HepG2 (cell line): ENCODE measurements around the gene CELF4. TPM values are rescaled to one million over a fixed set of nuclear protein-coding genes. Genes with fewer than 3 reads are reported as not detected.

Source experiments
- DBP ChIP-seq: sonication (generic); formaldehyde crosslinking; IDR thresholded peaks from 2 replicates; pipeline ENCODE4 v1.4.0; 2020; ENCODE audit warnings: missing genetic modification reagents; ENCODE audit errors: not compliant biosample characterization
- MIXL1 ChIP-seq: IDR thresholded peaks from 2 replicates; pipeline ENCODE4 v1.6.1; 2016
- MXI1 ChIP-seq: IDR thresholded peaks from 3 replicates; pipeline ENCODE4 v1.6.1; 2012; ENCODE audit warnings: low read depth, low read length, inconsistent platforms, borderline replicate concordance
- MYC ChIP-seq: sonication (generic); formaldehyde crosslinking; IDR thresholded peaks from 2 replicates; pipeline ENCODE4 v1.9.0; 2021; ENCODE audit warnings: missing genetic modification reagents, borderline replicate concordance
- PBX3 ChIP-seq: sonication (generic); formaldehyde crosslinking; IDR thresholded peaks from 2 replicates; pipeline ENCODE4 v1.8.1; 2023; ENCODE audit warnings: missing genetic modification reagents, inconsistent platforms, borderline replicate concordance
- PPARG ChIP-seq: conservative IDR thresholded peaks from 2 replicates; pipeline ENCODE4 v1.6.1; 2016; ENCODE audit warnings: missing biosample characterization, missing genetic modification reagents
- SP2 ChIP-seq: sonication (generic); formaldehyde crosslinking; IDR thresholded peaks from 2 replicates; pipeline ENCODE4 v1.5.1; 2020; ENCODE audit warnings: mild to moderate bottlenecking, missing genetic modification reagents
- ZBTB8A ChIP-seq: sonication (generic); formaldehyde crosslinking; IDR thresholded peaks from 2 replicates; pipeline ENCODE4 v1.4.0; 2020; ENCODE audit warnings: mild to moderate bottlenecking, low read depth, missing genetic modification reagents, borderline replicate concordance
- ZNF224 ChIP-seq: sonication (generic); formaldehyde crosslinking; IDR thresholded peaks from 2 replicates; pipeline ENCODE4 v1.5.0; 2020; ENCODE audit warnings: mild to moderate bottlenecking, missing genetic modification reagents
- ZNF501 ChIP-seq: sonication (generic); formaldehyde crosslinking; IDR thresholded peaks from 2 replicates; pipeline ENCODE4 v1.5.1; 2020; ENCODE audit warnings: mild to moderate bottlenecking, moderate library complexity, missing genetic modification reagents
- ZNF597 ChIP-seq: sonication (generic); formaldehyde crosslinking; IDR thresholded peaks from 2 replicates; pipeline ENCODE4 v1.5.0; 2020; ENCODE audit warnings: missing genetic modification reagents
- ZNF781 ChIP-seq: sonication (generic); formaldehyde crosslinking; IDR thresholded peaks from 2 replicates; pipeline ENCODE4 v1.5.1; 2020; ENCODE audit warnings: borderline replicate concordance, mild to moderate bottlenecking, missing genetic modification reagents; ENCODE audit errors: not compliant biosample characterization
- polyA plus RNA-seq, 8 experiments: library from polyadenylated mRNA; depleted of rRNA in 3 of 8; stranded (reverse) in 7 of 8; unstranded in 1 of 8; fragments of >200 nt; fragmentation: Illumina TruSeq in 4 of 8; extraction: Trizol in 4 of 8; gene quantifications; 2 replicates each; pipeline versions ENCODE4 v1.2.1 to v1.2.3, GENCODE V29; 2011 to 2016; ENCODE audit warnings: low read depth in 4 of 8, missing spikeins in 1 of 8, mixed read lengths in 1 of 8; ENCODE audit not compliant: insufficient read depth in 1 of 8
- total RNA-seq, 5 experiments: library from RNA; depleted of rRNA; stranded (reverse); fragments of >200 nt; fragmentation: Illumina TruSeq; extraction: Trizol; gene quantifications; 2 replicates each; pipeline ENCODE4 v1.2.3, GENCODE V29; 2016; ENCODE audit warnings: low read depth in 1 of 5

The CELF4 gene
- total and polyA plus RNA-seq, 2 of the 13 experiments (the other 11 are each of a cell fraction or from before 2014, with no cell fraction given) = not detected

GRCh38 chr18:37445836-37446235, 119.8 kb downstream of the CELF4 start (continued):
- TF ChIP-seq DBP (CRISPR knock-in tag) = no peak
- no peak for TF ChIP-seq ZBTB8A (CRISPR knock-in tag)
- TF ChIP-seq PBX3 (CRISPR knock-in tag) = no peak
- TF ChIP-seq ZNF781 (CRISPR knock-in tag) = no peak
- TF ChIP-seq SP2 (CRISPR knock-in tag) = no peak
- TF ChIP-seq MXI1 = no peak
- no peak for TF ChIP-seq ZNF597 (CRISPR knock-in tag)
- no peak for TF ChIP-seq ZNF224 (CRISPR knock-in tag)
- TF ChIP-seq ZNF501 (CRISPR knock-in tag) = no peak
- TF ChIP-seq MYC (CRISPR knock-in tag) = no peak
- no peak for TF ChIP-seq PPARG (CRISPR knock-in tag)
- no peak for TF ChIP-seq MIXL1 (CRISPR knock-in tag)
